Neuronal stem cell (in vitro differentiated cells): Measurements from ENCODE around the gene CES3.
A peak's percentile ranks its signal among the peaks of the same experiment; 100 is the strongest.
"Not testable (repeated sequence)": the region's sequence is repeated elsewhere in the genome, so short reads cannot be mapped to it uniquely, and the experiment has no call there.

Experiments
- DNase-seq: peaks from one replicate; pipeline ENCODE4 v3.0.0-alpha.2; 2013; ENCODE audit warnings: low spot score
- H2AFZ ChIP-seq: one replicate; pipeline ENCODE4 v1.6.1; 2013; ENCODE audit warnings: mild to moderate bottlenecking, low read length, inconsistent platforms
- H2AK5ac ChIP-seq: 2 replicates; pipeline ENCODE4 v1.6.1; 2013; ENCODE audit warnings: low read depth, mild to moderate bottlenecking, inconsistent platforms, low read length, moderate library complexity, mixed read lengths
- H2BK120ac ChIP-seq: 2 replicates; pipeline ENCODE4 v1.6.1; 2013; ENCODE audit warnings: low read depth, mild to moderate bottlenecking, inconsistent platforms, low read length, moderate library complexity, mixed read lengths
- H2BK12ac ChIP-seq: one replicate; pipeline ENCODE4 v1.6.1; 2013; ENCODE audit warnings: low read length, inconsistent platforms
- H2BK15ac ChIP-seq: 2 replicates; pipeline ENCODE4 v1.6.1; 2013; ENCODE audit warnings: mild to moderate bottlenecking, low read length, inconsistent platforms, mixed read lengths
- H2BK5ac ChIP-seq: one replicate; pipeline ENCODE4 v1.6.1; 2013; ENCODE audit warnings: inconsistent platforms, mild to moderate bottlenecking, low read length, moderate library complexity
- H3K14ac ChIP-seq: one replicate; pipeline ENCODE4 v1.6.1; 2013; ENCODE audit warnings: low read length, inconsistent platforms
- H3K18ac ChIP-seq: 2 replicates; pipeline ENCODE4 v1.6.1; 2013; ENCODE audit warnings: low read length, inconsistent platforms
- H3K23ac ChIP-seq: 2 replicates; pipeline ENCODE4 v1.6.1; 2013; ENCODE audit warnings: low read depth, mild to moderate bottlenecking, mixed read lengths, low read length, inconsistent platforms; ENCODE audit not compliant: poor library complexity
- H3K27ac ChIP-seq: replicated peaks from 3 replicates; pipeline ENCODE4 v1.5.1; 2013; ENCODE audit warnings: low read length, inconsistent platforms
- H3K27me3 ChIP-seq, 3 experiments: 2 replicates each; pipeline ENCODE4 v1.6.1; 2013; ENCODE audit warnings: low read length in 3 of 3, mild to moderate bottlenecking in 2 of 3, inconsistent platforms in 1 of 3, low read depth in 1 of 3, mixed read lengths in 1 of 3, moderate library complexity in 1 of 3; ENCODE audit not compliant: control insufficient read depth in 3 of 3, insufficient read depth in 3 of 3
- H3K36me3 ChIP-seq, 2 donors: replicated peaks in 1 of 2; 2 replicates each; pipeline ENCODE4 v1.6.1; 2013; ENCODE audit warnings: low read length in 2 of 2; ENCODE audit not compliant: control insufficient read depth in 2 of 2, insufficient read depth in 2 of 2
- H3K4ac ChIP-seq: 2 replicates; pipeline ENCODE4 v1.6.1; 2013; ENCODE audit warnings: inconsistent platforms, mild to moderate bottlenecking, low read length, moderate library complexity
- H3K4me1 ChIP-seq, 2 donors: 1 replicate in 1 of 2; 2 replicates in 1 of 2; pipeline ENCODE4 v1.6.1; 2013; ENCODE audit warnings: low read length in 2 of 2, low read depth in 1 of 2; ENCODE audit not compliant: control insufficient read depth in 2 of 2, insufficient read depth in 1 of 2
- H3K4me2 ChIP-seq: one replicate; pipeline ENCODE4 v1.6.1; 2013; ENCODE audit warnings: mild to moderate bottlenecking, low read length, inconsistent platforms; ENCODE audit not compliant: insufficient read depth, poor library complexity, severe bottlenecking
- H3K4me3 ChIP-seq, 2 donors: 2 replicates each; pipeline ENCODE4 v1.5.1; 2013; ENCODE audit warnings: low read length in 2 of 2, mild to moderate bottlenecking in 2 of 2, inconsistent platforms in 1 of 2, moderate library complexity in 1 of 2
- H3K79me1 ChIP-seq: one replicate; pipeline ENCODE4 v1.6.1; 2013; ENCODE audit warnings: low read depth, mild to moderate bottlenecking, inconsistent platforms, low read length, moderate library complexity
- H3K9ac ChIP-seq: one replicate; pipeline ENCODE4 v1.6.1; 2013; ENCODE audit warnings: mild to moderate bottlenecking, low read depth, low read length, inconsistent platforms; ENCODE audit not compliant: poor library complexity
- H3K9me3 ChIP-seq, 2 donors: replicated peaks in 1 of 2; 2 replicates each; pipeline versions ENCODE3 to v1.6.1; 2013; ENCODE audit warnings: low read length in 2 of 2, mild to moderate bottlenecking in 2 of 2, inconsistent platforms in 1 of 2, low read depth in 1 of 2, mixed read lengths in 1 of 2, moderate library complexity in 1 of 2; ENCODE audit not compliant: control insufficient read depth in 2 of 2, insufficient read depth in 1 of 2
- H4K8ac ChIP-seq: one replicate; pipeline ENCODE4 v1.6.1; 2013; ENCODE audit warnings: low read depth, mild to moderate bottlenecking, inconsistent platforms, low read length, moderate library complexity
- H4K91ac ChIP-seq: one replicate; pipeline ENCODE4 v1.6.1; 2013; ENCODE audit warnings: low read length, low read depth, mild to moderate bottlenecking, inconsistent platforms; ENCODE audit not compliant: poor library complexity
- WGBS, 2 donors: extraction: QIAGEN DNeasy Blood & Tissue Kit; methylation state at CpG; one replicate each; pipeline ENCODE4 v1.1.7; 2013; ENCODE audit warnings: missing lambda C conversion rate in 2 of 2, mixed read lengths in 1 of 2; ENCODE audit not compliant: insufficient read length in 2 of 2, insufficient replicate concordance in 1 of 2; ENCODE audit errors: extremely low coverage in 2 of 2; 5-methylcytosine and 5-hydroxymethylcytosine counted together

Gene CES3

DNA sequence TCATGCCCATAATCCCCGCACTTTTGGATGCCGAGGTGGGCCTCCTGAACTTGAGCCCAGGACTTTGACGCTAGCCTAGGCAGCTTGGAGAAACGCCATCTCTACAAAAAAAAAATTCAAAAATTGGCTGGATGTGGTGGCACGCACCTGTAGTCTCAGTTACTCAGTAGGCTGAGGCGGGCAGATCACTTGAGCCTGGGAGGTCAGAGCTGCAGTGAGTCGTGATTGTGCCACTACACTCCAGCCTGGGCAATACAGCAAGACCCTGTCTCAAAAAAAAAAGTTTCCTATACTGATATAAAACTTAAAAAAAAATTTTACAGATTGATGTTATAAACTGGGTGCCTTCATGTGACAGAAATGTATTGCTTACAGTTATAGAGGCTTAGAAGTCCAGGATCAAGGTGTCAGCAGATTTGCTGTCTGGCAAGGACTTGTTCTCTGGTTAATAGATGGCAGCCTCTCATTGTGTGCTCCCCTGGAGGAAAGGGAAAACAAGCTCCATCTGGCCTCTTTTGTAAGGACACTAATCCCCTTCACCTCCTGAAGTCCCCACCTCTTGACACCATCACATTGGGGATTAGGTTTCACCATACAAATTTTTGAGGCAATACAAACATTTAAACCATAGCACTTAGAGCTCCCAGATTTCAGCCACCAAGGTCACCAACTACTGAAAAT is 8.5 kb upstream of the CES3 start:
- Histone ChIP-seq H2BK120ac (no peak overlapping the region), H4K8ac (no peak overlapping the region), H2BK15ac (no peak overlapping the region), H3K27me3 (peaks cover 0 to 23% (median 22%) of the 10 kb centered on the region in 3 experiments), H2AFZ (no peak overlapping the region), H3K36me3 (no peaks in the 10 kb centered on the region), H3K4me3 (no peak overlapping the region), H3K18ac (no peak overlapping the region), H3K79me1 (no peaks in the 10 kb centered on the region), H2BK12ac (no peak overlapping the region), H2AK5ac (no peak overlapping the region), H2BK5ac (no peak overlapping the region), H4K91ac (no peak overlapping the region), H3K4me1 (no peaks in the 10 kb centered on the region), H3K9ac (no peak overlapping the region), H3K9me3 (no peaks in the 10 kb centered on the region), H3K14ac (no peak overlapping the region), H3K4ac (no peak overlapping the region), H3K23ac (no peak overlapping the region), H3K4me2 (no peak overlapping the region), H3K27ac (no peak overlapping the region)
- no CpG with 5 or more reads among the region's 7 CpGs for WGBS, 2 donors
- no peak for DNase-seq

- no peak overlapping the region for H3K4me2 ChIP-seq
- DNase-seq, result no peak
- H3K4me1 ChIP-seq, result no peaks in the 10 kb centered on the region
- no peak overlapping the region for H3K14ac ChIP-seq
- H2BK120ac ChIP-seq, result no peak overlapping the region
- H3K9me3 ChIP-seq, result no peaks in the 10 kb centered on the region
- no peak overlapping the region for H3K27ac ChIP-seq
- no CpG with 5 or more reads among the region's 10 CpGs for WGBS, 2 donors
- peaks cover 0 to 29% (median 12%) of the 10 kb centered on the region in 3 experiments for H3K27me3 ChIP-seq
- no peaks in the 10 kb centered on the region for H3K36me3 ChIP-seq
- H4K8ac ChIP-seq, result no peak overlapping the region
- no peak overlapping the region for H3K4me3 ChIP-seq
- H2AK5ac ChIP-seq, result peak overlapping the region; percentile 75
- peak overlapping the region; percentile 44 for H3K9ac ChIP-seq
- H2BK12ac ChIP-seq, result no peak overlapping the region
- H2BK15ac ChIP-seq, result no peak overlapping the region
- no peak overlapping the region for H4K91ac ChIP-seq
- H3K4ac ChIP-seq, result no peak overlapping the region
- no peak overlapping the region for H3K23ac ChIP-seq
- no peaks in the 10 kb centered on the region for H3K79me1 ChIP-seq
- no peak overlapping the region for H2BK5ac ChIP-seq
- H3K18ac ChIP-seq, result no peak overlapping the region
- H2AFZ ChIP-seq, result peak overlapping the region; percentile 66
These were observed 7.5 kb upstream of the CES3 start for GRCh38 chr16:66953462-66954096.

- no CpG with 5 or more reads among the region's 8 CpGs for WGBS, 2 donors
- Histone ChIP-seq H3K23ac (no peak overlapping the region), H3K4me3 (no peak overlapping the region), H3K14ac (no peak overlapping the region), H2BK15ac (no peak overlapping the region), H2BK120ac (no peak overlapping the region), H2BK12ac (no peak overlapping the region), H3K27ac (no peak overlapping the region), H2AFZ (no peak overlapping the region), H3K4me2 (no peak overlapping the region), H2AK5ac (no peak overlapping the region), H3K27me3 (peaks cover 0 to 29% (median 6%) of the 10 kb centered on the region in 3 experiments), H3K18ac (no peak overlapping the region), H3K9ac (no peak overlapping the region), H4K8ac (no peak overlapping the region), H3K9me3 (no peaks in the 10 kb centered on the region), H3K4me1 (no peaks in the 10 kb centered on the region), H3K36me3 (no peaks in the 10 kb centered on the region), H4K91ac (no peak overlapping the region), H3K4ac (no peak overlapping the region), H2BK5ac (no peak overlapping the region), H3K79me1 (no peaks in the 10 kb centered on the region)
- no peak for DNase-seq
These were observed 6.9 kb upstream of the CES3 start for GRCh38 chr16:66954097-66954659.

DNA sequence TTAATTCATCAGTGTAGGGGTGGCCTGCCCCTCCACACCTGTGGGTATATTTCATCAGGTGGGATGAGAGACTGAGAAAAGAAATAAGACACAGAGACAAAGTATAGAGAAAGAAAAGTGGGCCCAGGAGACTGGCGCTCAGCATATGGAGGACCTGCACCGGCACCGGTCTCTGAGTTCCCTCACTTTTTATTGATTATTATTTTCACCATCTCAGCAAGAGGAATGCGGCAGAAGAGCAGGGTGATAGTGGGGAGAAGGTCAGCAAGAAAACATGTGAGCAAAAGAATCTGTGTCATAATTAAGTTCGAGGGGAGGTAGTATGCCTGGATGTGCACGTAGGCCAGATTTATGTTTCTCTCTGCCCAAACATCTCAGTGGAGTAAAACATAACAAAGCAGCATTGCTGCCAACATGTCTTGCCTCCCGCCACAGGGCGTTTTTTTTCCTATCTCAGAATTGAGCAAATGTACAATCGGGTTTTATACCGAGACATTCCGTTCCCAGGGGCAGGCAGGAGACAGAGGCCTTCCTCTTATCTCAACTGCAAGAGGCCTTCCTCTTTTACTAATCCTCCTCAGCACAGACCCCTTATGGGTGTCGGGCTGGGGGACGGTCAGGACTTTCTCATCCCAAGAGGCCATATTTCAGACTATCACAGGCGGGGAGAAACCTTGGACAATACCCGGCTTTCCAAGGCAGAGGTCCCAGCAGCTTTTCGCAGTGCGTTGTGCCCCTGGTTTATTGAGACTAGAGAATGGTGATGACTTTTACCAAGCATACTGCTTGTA is 5.5 kb upstream of the CES3 start:
- H3K14ac ChIP-seq, H2BK15ac ChIP-seq, DNase-seq, H2BK120ac ChIP-seq, H2AFZ ChIP-seq, H3K4me1 ChIP-seq, H4K8ac ChIP-seq, H3K9ac ChIP-seq, H3K4ac ChIP-seq, H3K27ac ChIP-seq, H3K4me2 ChIP-seq, H3K36me3 ChIP-seq, H3K18ac ChIP-seq, H3K9me3 ChIP-seq, H3K79me1 ChIP-seq, H2BK5ac ChIP-seq, H4K91ac ChIP-seq, H3K4me3 ChIP-seq, H2BK12ac ChIP-seq, H2AK5ac ChIP-seq, H3K23ac ChIP-seq: not testable (repeated sequence)
- no CpG with 5 or more reads among the region's 17 CpGs for WGBS, 2 donors
- H3K27me3 ChIP-seq, result peaks cover 0 to 28% (median 0%) of the 10 kb centered on the region in 3 experiments
